Measurements from ENCODE around the gene ZNF670.

GRCh38 chr1:247088967-247089366 is 10.4 kb upstream of the ZNF670 start:
- TF ChIP-seq POLR2A (IDR thresholded peaks at IDR 0.05) (no peak), CTCF (IDR thresholded peaks at IDR 0.05) (no peak)

All from prostate gland (tissue), 2 donors.